HS-5 (cell line): ENCODE results near the gene INTS2.
"Not testable (repeated sequence)": the region's sequence is repeated elsewhere in the genome, so short reads cannot be mapped to it uniquely, and the experiment has no call there.

Experiments
- DNase-seq: peaks from one replicate; pipeline ENCODE4 v3.0.0-alpha.2; 2012; ENCODE audit warnings: low read depth

Gene INTS2

DNA sequence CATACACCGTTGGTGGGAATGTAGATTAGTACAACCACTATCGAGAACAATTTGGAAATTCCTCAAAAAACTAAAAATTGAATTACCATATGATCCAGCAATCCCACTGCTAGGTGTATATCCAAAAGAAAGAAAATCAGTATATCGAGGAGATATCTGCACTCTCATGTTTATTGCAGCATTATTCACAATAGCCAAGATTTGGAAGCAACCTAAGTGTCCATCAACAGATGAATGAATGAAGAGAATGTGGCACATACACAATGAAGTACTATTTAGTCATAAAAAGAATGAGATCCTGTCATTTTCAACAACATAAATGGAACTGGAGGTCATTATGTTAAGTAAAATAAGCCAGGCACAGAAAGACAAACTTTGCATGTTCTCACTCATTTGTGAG lies 108.5 kb downstream of the INTS2 start:
- DNase-seq = not testable (repeated sequence)

DNA sequence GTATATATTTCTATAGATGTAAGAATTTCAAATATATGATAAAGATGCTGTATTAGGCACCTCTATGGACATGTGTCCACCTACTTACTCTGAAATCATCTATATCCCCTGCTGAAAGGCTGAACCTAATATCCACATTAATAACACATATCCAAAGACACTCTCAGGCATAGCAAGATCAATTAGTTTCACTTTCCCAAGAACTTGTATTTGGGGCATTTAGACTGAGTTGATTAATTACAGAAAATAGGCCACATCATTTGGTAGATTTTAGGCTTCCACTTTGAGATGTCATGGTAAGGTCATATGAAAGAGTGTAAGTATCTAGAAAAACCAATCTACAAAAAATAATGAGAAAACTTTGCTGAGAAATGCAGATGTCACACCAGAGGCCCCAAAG lies 109.6 kb downstream of the INTS2 start:
- no peak for DNase-seq

DNA sequence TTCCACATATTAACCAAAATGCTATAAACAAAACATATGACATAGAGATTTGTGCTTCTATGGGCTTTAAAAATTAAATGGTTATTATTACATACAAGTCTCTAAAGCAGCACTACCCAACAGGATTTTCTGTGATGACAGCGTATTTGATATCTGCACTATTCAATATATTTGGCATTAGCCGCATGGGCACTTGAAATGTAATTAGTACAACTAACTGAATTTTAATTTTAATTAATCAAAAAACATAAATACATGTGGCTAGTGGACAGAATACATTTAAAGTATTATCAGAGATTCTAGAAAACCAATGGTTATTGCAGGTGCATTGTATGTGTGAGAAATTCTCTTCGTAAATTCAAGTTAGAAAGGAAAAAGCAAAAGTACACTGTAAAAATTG lies 110.3 kb downstream of the INTS2 start:
- no peak for DNase-seq

DNA sequence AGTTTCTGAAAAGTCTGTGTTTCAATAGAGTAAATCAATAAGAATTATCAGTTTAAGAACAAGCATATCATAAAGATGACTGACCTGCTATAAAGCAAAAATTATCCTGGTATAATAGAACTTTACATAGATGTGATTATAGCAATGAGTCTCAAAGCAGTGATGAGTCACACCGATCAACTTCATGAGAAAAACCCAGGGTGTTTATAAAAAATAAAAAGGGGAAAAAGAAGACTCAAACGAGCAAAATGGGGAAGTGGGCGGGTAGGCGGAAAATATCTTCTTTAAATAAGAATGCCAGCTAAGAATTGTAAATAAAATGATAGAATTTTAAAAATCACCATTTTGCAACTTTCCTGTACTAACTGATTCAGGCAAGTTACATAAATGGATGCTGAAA lies 111.2 kb downstream of the INTS2 start:
- no peak for DNase-seq

- DNase-seq = no peak
Observed at GRCh38 chr17:61815863-61816503, 111.8 kb downstream of the INTS2 start.
